Measurements from ENCODE around the gene CHD9NB. TPM values are rescaled to one million over a fixed set of nuclear protein-coding genes. Genes with fewer than 3 reads are reported as not detected.
"Not testable (repeated sequence)": the region's sequence is repeated elsewhere in the genome, so short reads cannot be mapped to it uniquely, and the experiment has no call there.

CHD9NB gene
- total and polyA plus RNA-seq, 9 donors, result 1.3 to 3.2 (median 1.8) TPM

DNA sequence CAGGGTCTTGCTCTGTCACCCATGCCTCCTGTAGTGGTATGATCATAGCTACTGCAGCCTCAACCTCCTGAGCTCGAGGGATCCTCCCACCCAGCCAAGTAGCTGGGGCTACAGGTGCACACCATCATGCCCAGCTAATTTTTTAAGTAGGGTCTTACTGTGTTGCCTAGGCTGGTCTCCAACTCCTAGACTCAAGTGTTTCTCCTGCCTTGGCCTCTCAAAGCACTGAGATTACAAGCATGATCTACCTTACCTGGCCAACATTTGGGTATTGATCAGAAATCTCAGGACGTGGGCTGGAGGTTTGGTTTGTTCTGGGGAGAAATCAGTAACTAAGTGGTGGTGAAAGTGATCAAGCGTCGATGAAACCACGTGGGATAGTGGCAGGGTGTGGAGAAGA is 6.2 kb upstream of the CHD9NB start:
- no peak overlapping the region for H3K27ac ChIP-seq (ENCODE audit: low read length)
- H3K4me1 ChIP-seq (ENCODE audit: control insufficient read depth, insufficient read depth, low read length), result peaks cover 31% of the 10 kb centered on the region
- WGBS (ENCODE audit: insufficient coverage), result 40% methylated on average over 1 of the region's 5 CpGs

DNA sequence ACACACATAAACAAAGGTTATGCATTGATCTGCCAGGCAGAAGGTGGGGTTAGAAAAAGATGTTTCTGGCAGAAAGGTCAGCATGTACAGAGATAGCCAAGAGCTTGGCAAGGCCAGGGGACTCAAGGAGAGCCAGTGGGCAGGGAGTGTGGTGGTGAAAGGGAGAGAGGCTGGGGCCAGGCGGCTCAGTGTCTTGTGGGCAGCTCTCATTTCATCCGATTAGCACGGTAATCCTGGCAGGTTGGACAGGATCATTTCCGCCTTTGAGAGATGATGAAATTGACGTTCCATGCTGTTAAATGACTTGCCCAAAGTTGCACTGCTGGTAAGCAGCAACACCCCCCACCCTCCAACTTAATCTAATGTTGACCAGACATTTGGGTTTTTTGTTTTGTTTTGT is 5.7 kb upstream of the CHD9NB start:
- Histone ChIP-seq H3K27ac (ENCODE audit: low read length) (no peak overlapping the region), H3K27me3 (ENCODE audit: control insufficient read depth, insufficient read depth, low read length) (no peaks in the 10 kb centered on the region), H3K36me3 (ENCODE audit: control insufficient read depth, insufficient read depth, low read length) (peaks cover 10% of the 10 kb centered on the region), H3K4me1 (ENCODE audit: control insufficient read depth, insufficient read depth, low read length) (peaks cover 31% of the 10 kb centered on the region), H3K4me3 (ENCODE audit: low read length) (no peak overlapping the region), H3K9me3 (replicated peaks; ENCODE audit: control insufficient read depth, low read depth, low read length) (no peaks in the 10 kb centered on the region)
- DNase-seq, result no peak
- 100% methylated on average over 1 of the region's 5 CpGs for WGBS (ENCODE audit: insufficient coverage)

More for the DNA sequence above, 6.2 kb upstream of the CHD9NB start:
- no peak overlapping the region for H3K4me3 ChIP-seq (ENCODE audit: low read length)
- no peaks in the 10 kb centered on the region for H3K27me3 ChIP-seq (ENCODE audit: control insufficient read depth, insufficient read depth, low read length)
- no peaks in the 10 kb centered on the region for H3K9me3 ChIP-seq (replicated peaks; ENCODE audit: control insufficient read depth, low read depth, low read length)
- no peak for DNase-seq
- peaks cover 10% of the 10 kb centered on the region for H3K36me3 ChIP-seq (ENCODE audit: control insufficient read depth, insufficient read depth, low read length)

DNA sequence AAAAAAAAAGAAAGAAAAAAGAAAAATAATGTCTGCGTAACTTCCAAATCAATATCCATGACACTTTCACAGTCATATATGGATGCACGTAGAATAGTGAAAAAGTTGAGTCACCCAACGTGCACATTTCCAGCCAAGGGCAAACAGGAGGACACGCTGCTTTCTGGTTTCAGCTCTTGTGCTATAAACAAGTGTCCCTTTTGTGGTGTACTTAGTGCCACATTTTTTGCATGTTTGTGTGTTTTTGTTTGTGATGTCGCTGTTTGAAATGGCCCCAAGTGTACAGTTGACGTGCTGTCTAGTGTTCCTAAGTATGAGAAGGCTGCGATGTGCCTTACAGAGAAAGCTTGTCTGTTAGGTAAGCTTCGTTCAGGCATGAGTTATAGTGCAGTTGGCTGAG is 5.0 kb upstream of the CHD9NB start:
- H3K36me3 ChIP-seq (ENCODE audit: control insufficient read depth, insufficient read depth, low read length), result peaks cover 10% of the 10 kb centered on the region
- no peaks in the 10 kb centered on the region for H3K9me3 ChIP-seq (replicated peaks; ENCODE audit: control insufficient read depth, low read depth, low read length)
- DNase-seq, result no peak
- no peaks in the 10 kb centered on the region for H3K27me3 ChIP-seq (ENCODE audit: control insufficient read depth, insufficient read depth, low read length)
- H3K4me1 ChIP-seq (ENCODE audit: control insufficient read depth, insufficient read depth, low read length), result peaks cover 31% of the 10 kb centered on the region
- 83% methylated on average over 2 of the region's 8 CpGs for WGBS (ENCODE audit: insufficient coverage)
- no peak overlapping the region for H3K27ac ChIP-seq (ENCODE audit: low read length)
- no peak overlapping the region for H3K4me3 ChIP-seq (ENCODE audit: low read length)

DNA sequence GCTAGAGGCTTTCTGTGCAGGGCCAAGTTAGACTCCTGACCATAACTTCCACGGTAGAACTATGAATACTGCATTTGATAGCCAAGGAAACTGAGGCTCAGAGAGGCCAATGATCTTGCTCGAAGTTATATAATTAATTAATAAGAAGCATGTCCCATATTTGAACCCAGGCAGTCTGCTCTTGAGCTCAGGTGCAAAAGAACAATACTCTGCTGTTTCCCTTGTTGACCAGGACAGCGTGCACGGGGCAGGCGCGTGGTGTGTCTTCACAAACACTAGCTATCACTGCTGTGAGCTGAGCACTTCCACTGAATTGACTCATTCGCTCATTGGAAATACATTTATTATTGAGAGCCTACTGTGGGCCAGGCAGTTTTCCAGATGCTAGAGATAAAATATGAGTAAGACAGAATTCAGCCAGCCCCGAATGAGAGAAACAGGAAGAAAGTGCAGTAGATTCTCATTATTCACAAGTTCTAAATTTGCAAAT is 3.7 kb upstream of the CHD9NB start:
- H3K9me3 ChIP-seq (replicated peaks; ENCODE audit: control insufficient read depth, low read depth, low read length), result no peaks in the 10 kb centered on the region
- no peak overlapping the region for H3K4me3 ChIP-seq (ENCODE audit: low read length)
- H3K27me3 ChIP-seq (ENCODE audit: control insufficient read depth, insufficient read depth, low read length), result no peaks in the 10 kb centered on the region
- H3K36me3 ChIP-seq (ENCODE audit: control insufficient read depth, insufficient read depth, low read length), result peaks cover 10% of the 10 kb centered on the region
- no peak for DNase-seq
- peak overlapping the region; percentile 87 for H3K27ac ChIP-seq (ENCODE audit: low read length)
- H3K4me1 ChIP-seq (ENCODE audit: control insufficient read depth, insufficient read depth, low read length), result peaks cover 25% of the 10 kb centered on the region
- 72% methylated on average over 4 of the region's 8 CpGs for WGBS (ENCODE audit: insufficient coverage)

DNA sequence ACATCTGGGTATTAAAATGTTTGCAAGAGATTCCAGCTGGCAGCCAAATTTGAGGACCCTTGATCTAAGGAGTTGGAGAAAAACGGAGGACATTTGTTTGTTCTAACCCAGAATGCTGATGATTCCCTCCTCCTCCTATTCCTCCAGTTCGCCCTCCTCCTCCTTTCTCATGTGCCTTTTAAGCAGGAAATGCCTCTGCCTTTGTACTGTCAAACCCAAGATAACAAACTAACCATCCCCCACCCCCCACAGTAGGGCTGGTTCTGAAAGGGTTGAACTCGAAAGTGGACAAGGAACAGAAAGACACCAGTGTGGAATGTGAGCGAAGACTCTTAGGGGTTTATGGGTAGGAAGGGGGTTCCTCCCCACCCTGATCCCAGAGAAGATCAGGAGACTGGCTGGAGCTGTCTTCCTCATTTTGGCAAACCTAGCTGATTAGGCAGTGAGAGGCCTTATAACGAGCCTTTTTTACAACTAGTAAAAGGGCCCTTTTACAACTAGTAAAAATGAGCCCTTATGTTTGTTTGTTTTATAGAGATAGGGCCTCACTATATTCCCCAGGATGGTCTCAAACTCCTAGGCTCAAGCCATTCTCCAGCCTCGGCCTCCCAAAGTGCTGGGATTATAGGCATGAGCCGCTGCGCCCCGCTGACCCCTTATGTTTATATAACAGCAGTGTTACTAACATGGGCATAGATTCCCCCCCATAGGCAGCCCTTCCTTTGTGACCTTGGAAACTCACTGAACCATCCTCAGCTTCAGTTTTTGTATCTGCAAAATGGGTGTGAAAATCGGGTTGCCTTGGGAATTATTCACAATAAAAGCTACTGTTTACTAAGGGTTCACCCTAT is 3.1 kb upstream of the CHD9NB start:
- Histone ChIP-seq H3K27ac (ENCODE audit: low read length) (peak overlapping the region; percentile 87), H3K4me1 (ENCODE audit: control insufficient read depth, insufficient read depth, low read length) (peaks cover 22% of the 10 kb centered on the region), H3K9me3 (replicated peaks; ENCODE audit: control insufficient read depth, low read depth, low read length) (no peaks in the 10 kb centered on the region), H3K27me3 (ENCODE audit: control insufficient read depth, insufficient read depth, low read length) (no peaks in the 10 kb centered on the region), H3K4me3 (ENCODE audit: low read length) (peak overlapping the region; percentile 92), H3K36me3 (ENCODE audit: control insufficient read depth, insufficient read depth, low read length) (peaks cover 10% of the 10 kb centered on the region)
- WGBS (ENCODE audit: insufficient coverage), result 60% methylated on average over 2 of the region's 10 CpGs
- peak; percentile 83 for DNase-seq

DNA sequence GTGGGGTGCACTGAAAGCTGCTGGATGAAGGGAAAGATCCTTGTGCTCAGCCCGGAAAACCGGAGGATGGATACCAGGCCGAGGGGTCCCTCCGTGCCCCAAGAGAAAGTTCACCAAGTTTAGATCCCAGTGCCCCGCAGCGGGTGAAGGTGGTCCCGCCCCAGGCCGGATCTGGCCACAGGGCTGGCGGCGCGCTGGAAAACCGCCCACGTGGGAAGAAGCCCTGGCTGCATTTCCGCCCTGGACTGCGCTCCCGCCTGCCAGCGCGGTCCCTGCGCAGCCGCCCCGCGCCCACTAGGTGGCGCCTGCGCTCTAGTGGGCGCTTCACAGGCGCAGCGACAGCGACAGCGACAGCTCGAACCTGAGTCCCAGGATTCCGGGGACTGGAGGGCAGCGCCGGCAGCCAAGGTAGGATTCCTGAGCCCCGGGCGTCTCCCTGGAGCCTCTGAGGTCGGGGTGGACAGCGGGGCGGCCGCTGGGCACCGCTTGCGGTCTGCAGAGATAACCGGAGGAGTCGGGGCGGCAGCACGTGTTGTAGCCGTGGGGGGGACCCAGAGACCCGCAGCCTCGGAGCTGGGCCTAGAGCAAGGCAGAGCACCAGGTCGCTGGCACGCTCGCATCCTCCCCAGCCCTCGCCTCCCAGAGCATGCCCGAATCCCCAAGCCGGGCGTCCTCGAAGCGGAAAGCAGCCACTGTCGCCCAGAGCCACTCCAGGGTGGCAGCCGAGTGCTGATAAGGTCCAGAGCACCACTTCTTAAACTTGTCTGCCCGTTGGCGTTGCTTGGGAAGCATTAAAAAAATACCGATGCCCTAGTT is 2.2 kb upstream of the CHD9NB start, which contains the start of gene CHD9:
Gene CHD9 (plus strand): TSS at position 322 of the 816 bp plus-strand sequence. CDS start 101,099 bp downstream, outside the sequence.
- peak; percentile 94 for DNase-seq
- Histone ChIP-seq H3K4me1 (ENCODE audit: control insufficient read depth, insufficient read depth, low read length) (peaks cover 22% of the 10 kb centered on the region), H3K27me3 (ENCODE audit: control insufficient read depth, insufficient read depth, low read length) (no peaks in the 10 kb centered on the region), H3K36me3 (ENCODE audit: control insufficient read depth, insufficient read depth, low read length) (peaks cover 6% of the 10 kb centered on the region), H3K9me3 (replicated peaks; ENCODE audit: control insufficient read depth, low read depth, low read length) (no peaks in the 10 kb centered on the region), H3K27ac (ENCODE audit: low read length) (peak within 1 kb of the TSS; percentile 87), H3K4me3 (ENCODE audit: low read length) (peak within 1 kb of the TSS; percentile 92)
- under 1% methylated on average over 54 of the region's 62 CpGs for WGBS (ENCODE audit: insufficient coverage)

DNA sequence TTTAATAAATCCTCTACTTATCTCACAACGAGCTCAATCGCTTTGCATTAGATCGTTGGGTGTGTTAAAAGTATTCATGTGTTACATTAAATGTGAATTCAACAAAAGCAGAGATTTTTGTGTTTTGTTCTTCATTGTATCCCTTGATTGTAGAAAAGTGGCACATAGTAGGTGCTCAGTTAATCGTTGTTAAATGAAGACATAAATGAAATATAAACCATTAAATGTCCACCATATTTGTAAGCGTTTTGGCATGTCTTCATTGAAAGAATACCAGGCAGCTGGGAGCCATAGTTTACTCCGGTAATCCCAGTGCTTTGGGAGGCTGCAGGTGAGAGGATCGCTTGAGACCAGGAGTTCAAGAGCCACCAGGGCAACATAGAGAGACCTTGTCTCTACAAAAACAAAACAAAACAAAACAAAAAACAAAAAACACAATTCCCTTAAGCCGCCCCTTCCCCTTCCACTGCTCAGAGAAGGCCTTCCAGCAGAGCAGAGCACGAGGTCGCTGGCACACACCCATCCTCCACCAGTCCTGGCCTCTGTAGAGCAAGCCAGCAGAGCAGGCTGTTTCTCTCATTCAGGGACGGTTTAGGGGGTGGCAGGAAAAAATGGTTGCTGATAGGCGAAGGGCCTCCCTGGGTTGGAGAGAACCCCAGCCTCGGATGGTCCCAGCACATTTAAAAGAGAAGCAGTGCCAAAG is 1.4 kb upstream of the CHD9NB start:
- peak overlapping the region; percentile 92 for H3K4me3 ChIP-seq (ENCODE audit: low read length)
- H3K36me3 ChIP-seq (ENCODE audit: control insufficient read depth, insufficient read depth, low read length), result peaks cover 6% of the 10 kb centered on the region
- no peaks in the 10 kb centered on the region for H3K9me3 ChIP-seq (replicated peaks; ENCODE audit: control insufficient read depth, low read depth, low read length)
- peak overlapping the region; percentile 84 for H3K27ac ChIP-seq (ENCODE audit: low read length)
- DNase-seq, result peak; percentile 82
- WGBS (ENCODE audit: insufficient coverage), result 9% methylated on average over 4 of the region's 13 CpGs
- H3K4me1 ChIP-seq (ENCODE audit: control insufficient read depth, insufficient read depth, low read length), result peaks cover 22% of the 10 kb centered on the region
- H3K27me3 ChIP-seq (ENCODE audit: control insufficient read depth, insufficient read depth, low read length), result no peaks in the 10 kb centered on the region

DNA sequence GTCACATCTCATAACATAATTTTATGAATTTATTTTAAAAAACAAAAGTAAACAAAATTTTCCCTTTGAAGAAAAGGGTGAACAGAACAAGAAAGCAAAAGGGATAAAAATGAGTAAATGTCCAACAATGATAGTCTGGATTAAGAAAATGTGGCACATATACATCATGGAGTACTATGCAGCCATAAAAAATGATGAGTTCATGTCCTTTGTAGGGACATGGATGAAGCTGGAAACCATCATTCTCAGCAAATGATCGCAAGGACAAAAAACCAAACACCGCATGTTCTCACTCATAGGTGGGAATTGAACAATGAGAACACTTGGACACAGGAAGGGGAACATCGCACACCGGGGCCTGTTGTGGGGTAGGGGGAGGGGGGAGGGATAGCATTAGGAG is 1.4 kb downstream of the CHD9NB start:
- H3K4me1 ChIP-seq (ENCODE audit: control insufficient read depth, insufficient read depth, low read length), result peaks cover 16% of the 10 kb centered on the region

DNA sequence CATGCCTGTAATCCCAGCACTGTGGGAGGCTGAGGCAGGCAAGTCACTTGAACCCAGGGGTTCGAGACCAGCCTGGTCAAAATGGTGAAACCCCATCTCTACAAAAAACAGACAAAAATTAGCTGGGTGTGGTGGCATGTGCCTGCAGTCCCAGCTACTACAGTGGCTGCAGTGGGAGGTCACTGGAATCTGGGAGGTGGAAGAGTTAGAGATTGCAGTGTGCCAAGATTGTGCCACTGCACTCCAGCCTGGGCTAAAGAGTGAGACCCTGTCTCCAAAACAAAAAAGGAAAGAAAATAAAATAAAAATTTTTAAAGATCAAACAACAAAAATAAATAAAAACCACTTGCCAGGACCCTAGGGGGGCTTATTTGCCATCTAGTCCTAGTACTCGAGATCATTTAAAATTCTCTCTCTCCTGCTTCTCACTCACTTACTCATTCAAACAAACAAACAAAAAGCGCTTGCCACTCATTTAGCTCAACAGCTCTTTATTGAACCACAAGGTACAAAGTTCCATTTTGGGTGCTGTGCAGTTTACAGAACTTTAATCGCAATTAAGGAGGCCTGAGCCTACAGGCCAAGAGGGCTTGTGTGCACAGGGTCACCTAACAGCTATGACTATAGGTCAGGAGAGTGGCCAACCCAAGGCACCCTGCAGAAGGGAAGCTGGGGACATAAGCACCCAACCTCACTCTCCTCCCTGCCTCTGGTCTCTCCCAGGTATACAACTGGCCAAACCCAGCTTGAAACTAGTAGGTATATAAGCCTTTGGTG is 4.4 kb downstream of the CHD9NB start:
- H3K36me3 ChIP-seq (ENCODE audit: control insufficient read depth, insufficient read depth, low read length), result no peaks in the 10 kb centered on the region
- H3K27ac ChIP-seq (ENCODE audit: low read length), result no peak overlapping the region
- no peak for DNase-seq
- no peak overlapping the region for H3K4me3 ChIP-seq (ENCODE audit: low read length)
- no peaks in the 10 kb centered on the region for H3K27me3 ChIP-seq (ENCODE audit: control insufficient read depth, insufficient read depth, low read length)
- H3K4me1 ChIP-seq (ENCODE audit: control insufficient read depth, insufficient read depth, low read length), result peaks cover 12% of the 10 kb centered on the region
- H3K9me3 ChIP-seq (replicated peaks; ENCODE audit: control insufficient read depth, low read depth, low read length), result peaks cover 3% of the 10 kb centered on the region
- WGBS (ENCODE audit: insufficient coverage), result 89% methylated on average over 3 of the region's 4 CpGs

More for the DNA sequence above, 1.4 kb downstream of the CHD9NB start:
- not testable (repeated sequence) for H3K27me3 ChIP-seq (ENCODE audit: control insufficient read depth, insufficient read depth, low read length); H3K9me3 ChIP-seq (replicated peaks; ENCODE audit: control insufficient read depth, low read depth, low read length); H3K4me3 ChIP-seq (ENCODE audit: low read length); H3K27ac ChIP-seq (ENCODE audit: low read length); H3K36me3 ChIP-seq (ENCODE audit: control insufficient read depth, insufficient read depth, low read length); DNase-seq
- WGBS (ENCODE audit: insufficient coverage), result no CpG with 5 or more reads among the region's 4 CpGs

Data from muscle of leg (tissue), 11 donors.